Measurements from ENCODE around the gene CACHD1. TPM values are rescaled to one million over a fixed set of nuclear protein-coding genes. Genes with fewer than 3 reads are reported as not detected.

Gene CACHD1
- polyA plus RNA-seq, 2 of the 4 experiments (the other 2 are of a cell fraction) = 0.72 to 1.6 TPM

GRCh38 chr1:64492424-64492823 is 22.5 kb downstream of the CACHD1 start (continued):
- TF ChIP-seq RCOR1 (IDR thresholded peaks at IDR 0.05; ENCODE audit: low read depth, low read length) (no peak), HDAC2 (IDR thresholded peaks at IDR 0.05) (no peak), EHF (CRISPR knock-in tag; IDR thresholded peaks at IDR 0.05) (no peak), RAD21 (conservative IDR thresholded peaks at IDR 0.05 in 1 of 2, IDR thresholded peaks at IDR 0.05 in 1 of 2) (no peak), CBX8 (IDR thresholded peaks at IDR 0.05) (no peak), CBX2 (IDR thresholded peaks at IDR 0.05; ENCODE audit: borderline replicate concordance, low read depth) (no peak), MAFK (IDR thresholded peaks at IDR 0.05; ENCODE audit: partially characterized antibody) (no peak), ZNF302 (CRISPR knock-in tag; IDR thresholded peaks at IDR 0.05) (no peak)

DNA sequence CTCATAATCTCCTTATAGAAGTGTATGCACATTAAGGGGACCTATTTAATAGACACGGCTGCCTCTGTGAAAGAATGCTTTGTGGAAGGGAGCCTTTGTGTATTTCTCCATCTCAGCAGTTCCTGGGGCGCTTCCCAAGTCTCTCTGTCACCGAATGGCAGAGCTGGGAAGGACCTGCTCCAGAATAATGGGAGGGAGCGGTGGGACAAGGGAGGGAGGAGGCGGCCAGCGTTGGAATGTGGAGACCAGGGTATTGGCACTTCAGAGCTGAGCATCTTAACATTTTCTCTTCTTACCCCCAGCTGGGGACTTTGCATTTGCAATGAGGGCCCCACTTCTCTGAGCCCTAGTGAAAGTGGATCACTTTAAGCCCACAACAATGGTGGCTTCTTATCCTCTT is 23.9 kb downstream of the CACHD1 start:
- CTCF ChIA-PET = no interaction called here
- POLR2A ChIA-PET = no interaction called here
- ATAC-seq = no peak
- FAIRE-seq = no peak
- WGBS (ENCODE audit: missing lambda C conversion rate) = 81% methylated on average over 6 of the region's 6 CpGs
- Histone ChIP-seq H3K4me2 (no peak overlapping the region), H3K4me3 (no peak overlapping the region), H3K4me1 (peaks cover 13% of the 10 kb centered on the region; the same call in 2 of the 3 replicates), H3K9me3 (no peaks in the 10 kb centered on the region), H3K27ac (no peak overlapping the region)
- no peak for DNase-seq (ENCODE audit: low read depth in 1 of 2, low spot score in 1 of 2)
- no peak for TF ChIP-seq MYC (IDR thresholded peaks at IDR 0.05; ENCODE audit: borderline replicate concordance, low read length)
- no peak for TF ChIP-seq JUN (IDR thresholded peaks at IDR 0.05)
- TF ChIP-seq REST (IDR thresholded peaks at IDR 0.05) = no peak
- TF ChIP-seq, protein P1, sequence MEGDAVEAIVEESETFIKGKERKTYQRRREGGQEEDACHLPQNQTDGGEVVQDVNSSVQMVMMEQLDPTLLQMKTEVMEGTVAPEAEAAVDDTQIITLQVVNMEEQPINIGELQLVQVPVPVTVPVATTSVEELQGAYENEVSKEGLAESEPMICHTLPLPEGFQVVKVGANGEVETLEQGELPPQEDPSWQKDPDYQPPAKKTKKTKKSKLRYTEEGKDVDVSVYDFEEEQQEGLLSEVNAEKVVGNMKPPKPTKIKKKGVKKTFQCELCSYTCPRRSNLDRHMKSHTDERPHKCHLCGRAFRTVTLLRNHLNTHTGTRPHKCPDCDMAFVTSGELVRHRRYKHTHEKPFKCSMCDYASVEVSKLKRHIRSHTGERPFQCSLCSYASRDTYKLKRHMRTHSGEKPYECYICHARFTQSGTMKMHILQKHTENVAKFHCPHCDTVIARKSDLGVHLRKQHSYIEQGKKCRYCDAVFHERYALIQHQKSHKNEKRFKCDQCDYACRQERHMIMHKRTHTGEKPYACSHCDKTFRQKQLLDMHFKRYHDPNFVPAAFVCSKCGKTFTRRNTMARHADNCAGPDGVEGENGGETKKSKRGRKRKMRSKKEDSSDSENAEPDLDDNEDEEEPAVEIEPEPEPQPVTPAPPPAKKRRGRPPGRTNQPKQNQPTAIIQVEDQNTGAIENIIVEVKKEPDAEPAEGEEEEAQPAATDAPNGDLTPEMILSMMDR (IDR thresholded peaks at IDR 0.05) = no peak
- no peak for TF ChIP-seq BCL3 (IDR thresholded peaks at IDR 0.05)
- no peak for TF ChIP-seq HMGXB4 (CRISPR knock-in tag; IDR thresholded peaks at IDR 0.05; ENCODE audit: borderline replicate concordance)
- no peak for TF ChIP-seq PHF8 (IDR thresholded peaks at IDR 0.05; ENCODE audit: borderline replicate concordance, low read depth)
- no peak for TF ChIP-seq RARB (CRISPR knock-in tag; IDR thresholded peaks at IDR 0.05)
- TF ChIP-seq NPAS2 (CRISPR knock-in tag; IDR thresholded peaks at IDR 0.05; ENCODE audit: borderline replicate concordance) = no peak
- TF ChIP-seq BHLHE40 (IDR thresholded peaks at IDR 0.05; ENCODE audit: low read depth, low read length) = no peak
- no peak for TF ChIP-seq GATA3 (IDR thresholded peaks at IDR 0.05; ENCODE audit: borderline replicate concordance)
- no peak for TF ChIP-seq ATOH8 (CRISPR knock-in tag; IDR thresholded peaks at IDR 0.05; ENCODE audit: low read depth)
- no peak for TF ChIP-seq CBX2 (IDR thresholded peaks at IDR 0.05; ENCODE audit: borderline replicate concordance, low read depth)
- TF ChIP-seq, protein P2, sequence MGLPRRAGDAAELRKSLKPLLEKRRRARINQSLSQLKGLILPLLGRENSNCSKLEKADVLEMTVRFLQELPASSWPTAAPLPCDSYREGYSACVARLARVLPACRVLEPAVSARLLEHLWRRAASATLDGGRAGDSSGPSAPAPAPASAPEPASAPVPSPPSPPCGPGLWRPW (IDR thresholded peaks at IDR 0.05) = no peak
- no peak for TF ChIP-seq NFE2L2 (conservative IDR thresholded peaks at IDR 0.05; ENCODE audit: low read length)
